ENCODE data around the gene PRODH2.
A peak's percentile ranks its signal among the peaks of the same experiment; 100 is the strongest.
"Not testable (repeated sequence)": the region's sequence is repeated elsewhere in the genome, so short reads cannot be mapped to it uniquely, and the experiment has no call there.

PRODH2 gene

GRCh38 chr19:35848919-35849505 is 36.4 kb upstream of the PRODH2 start:
- no peak overlapping the region for H3K4me3 ChIP-seq (ENCODE audit: low read length)
- H3K27me3 ChIP-seq (ENCODE audit: control insufficient read depth, insufficient read depth, low read length): peaks cover 42% of the 10 kb centered on the region
- peaks cover 23% of the 10 kb centered on the region for H3K4me1 ChIP-seq (ENCODE audit: control insufficient read depth, insufficient read depth, low read length)
- no peaks in the 10 kb centered on the region for H3K9me3 ChIP-seq (ENCODE audit: control insufficient read depth, low read length)
- no peak overlapping the region for H3K9ac ChIP-seq (ENCODE audit: low read length)
- no peaks in the 10 kb centered on the region for H3K36me3 ChIP-seq (ENCODE audit: control insufficient read depth, insufficient read depth, low read length)

DNA sequence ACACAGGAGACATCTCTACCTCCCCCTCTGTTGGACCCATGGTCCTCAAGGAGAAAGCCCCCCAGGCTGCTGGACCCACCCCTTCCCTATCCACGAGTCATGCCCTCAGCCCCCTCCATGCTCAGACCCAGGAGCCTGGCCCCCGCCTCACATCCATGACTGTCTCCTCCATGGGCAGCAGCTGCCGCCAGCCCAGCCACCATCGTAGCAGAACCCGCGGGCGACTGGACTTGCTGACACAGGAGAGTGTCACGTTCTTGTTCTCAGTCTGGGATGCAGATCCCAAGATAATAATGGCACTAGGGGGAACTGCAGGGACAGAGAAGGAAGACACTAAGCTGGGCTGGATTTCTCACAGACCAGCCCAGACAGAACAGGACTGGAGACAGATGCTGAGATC is 35.8 kb upstream of the PRODH2 start:
- Histone ChIP-seq H3K36me3 (ENCODE audit: control insufficient read depth, insufficient read depth, low read length) (no peaks in the 10 kb centered on the region), H3K4me3 (ENCODE audit: low read length) (no peak overlapping the region), H3K4me1 (ENCODE audit: control insufficient read depth, insufficient read depth, low read length) (peaks cover 26% of the 10 kb centered on the region), H3K27me3 (ENCODE audit: control insufficient read depth, insufficient read depth, low read length) (peaks cover 47% of the 10 kb centered on the region), H3K9ac (ENCODE audit: low read length) (no peak overlapping the region), H3K9me3 (ENCODE audit: control insufficient read depth, low read length) (no peaks in the 10 kb centered on the region)

DNA sequence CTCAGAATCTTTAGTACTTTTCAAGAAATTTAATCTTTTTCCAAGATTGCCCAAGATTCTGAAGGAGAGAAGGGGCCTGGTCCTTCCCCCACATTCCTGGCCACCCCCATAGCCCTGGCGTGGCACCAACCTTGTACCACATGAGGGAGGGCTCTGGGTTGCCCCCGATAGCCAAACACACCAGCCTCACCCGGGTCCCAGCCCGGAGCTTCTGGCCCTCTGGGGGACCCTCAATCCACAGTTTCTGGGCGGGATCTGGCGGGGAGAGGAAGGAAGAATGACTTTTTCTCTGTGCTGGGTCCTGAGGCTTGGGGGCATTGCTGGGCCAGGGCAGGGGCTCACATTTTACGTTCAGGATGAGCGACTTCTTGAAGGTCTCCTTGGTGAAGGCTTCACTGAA is 35.3 kb upstream of the PRODH2 start:
- Histone ChIP-seq H3K27me3 (ENCODE audit: control insufficient read depth, insufficient read depth, low read length) (peaks cover 45% of the 10 kb centered on the region), H3K9me3 (ENCODE audit: control insufficient read depth, low read length) (no peaks in the 10 kb centered on the region), H3K36me3 (ENCODE audit: control insufficient read depth, insufficient read depth, low read length) (no peaks in the 10 kb centered on the region), H3K9ac (ENCODE audit: low read length) (no peak overlapping the region), H3K4me3 (ENCODE audit: low read length) (no peak overlapping the region), H3K4me1 (ENCODE audit: control insufficient read depth, insufficient read depth, low read length) (peaks cover 26% of the 10 kb centered on the region)

GRCh38 chr19:35846038-35846668 is 33.5 kb upstream of the PRODH2 start:
- H3K9ac ChIP-seq (ENCODE audit: low read length): no peak overlapping the region
- no peak overlapping the region for H3K4me3 ChIP-seq (ENCODE audit: low read length)
- H3K9me3 ChIP-seq (ENCODE audit: control insufficient read depth, low read length): no peaks in the 10 kb centered on the region
- H3K27me3 ChIP-seq (ENCODE audit: control insufficient read depth, insufficient read depth, low read length): peaks cover 44% of the 10 kb centered on the region
- peaks cover 26% of the 10 kb centered on the region for H3K4me1 ChIP-seq (ENCODE audit: control insufficient read depth, insufficient read depth, low read length)
- no peaks in the 10 kb centered on the region for H3K36me3 ChIP-seq (ENCODE audit: control insufficient read depth, insufficient read depth, low read length)

DNA sequence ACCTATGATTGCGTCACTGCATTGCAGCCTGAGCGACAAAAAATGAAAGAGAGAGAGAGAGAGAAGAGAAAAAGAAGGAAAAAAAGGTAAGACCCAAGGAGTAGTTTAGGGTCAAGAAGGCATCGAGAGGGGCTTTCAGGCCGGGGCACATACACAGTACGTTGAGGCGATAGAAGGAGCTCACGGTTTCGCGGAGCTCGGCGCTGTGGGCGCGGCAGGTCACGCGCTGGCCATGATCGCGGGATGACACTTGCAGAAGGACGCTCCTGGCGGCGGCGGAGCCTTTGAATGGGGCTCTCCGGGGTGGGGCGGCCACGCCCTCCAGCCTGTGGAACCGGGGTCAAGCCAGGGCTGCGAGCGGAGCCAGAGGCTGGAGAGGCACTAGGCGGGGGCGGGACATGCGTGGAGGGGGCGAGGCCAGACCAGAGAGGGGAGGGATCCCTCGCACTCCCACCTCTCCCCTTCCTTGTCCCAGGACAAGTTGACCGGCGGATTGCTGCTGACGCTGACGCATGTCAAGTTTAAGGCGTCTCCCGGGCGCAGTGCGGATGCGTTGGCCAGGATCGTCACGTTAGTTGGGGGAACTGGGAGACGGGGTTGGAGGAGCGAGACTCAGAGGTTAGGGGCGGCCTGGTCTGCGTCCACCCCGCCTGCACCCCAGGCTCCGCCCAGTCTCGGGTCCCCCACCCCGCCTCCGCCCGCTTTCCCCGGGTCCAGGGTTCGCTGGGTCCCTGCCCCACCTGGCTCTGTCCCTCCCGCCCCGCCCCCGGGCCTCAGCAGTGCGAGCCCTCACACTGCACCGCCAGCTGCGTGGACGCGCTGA is 32.8 kb upstream of the PRODH2 start:
- no peaks in the 10 kb centered on the region for H3K9me3 ChIP-seq (ENCODE audit: control insufficient read depth, low read length)
- no peak overlapping the region for H3K9ac ChIP-seq (ENCODE audit: low read length)
- H3K4me3 ChIP-seq (ENCODE audit: low read length): no peak overlapping the region
- H3K27me3 ChIP-seq (ENCODE audit: control insufficient read depth, insufficient read depth, low read length): peaks cover 39% of the 10 kb centered on the region
- H3K4me1 ChIP-seq (ENCODE audit: control insufficient read depth, insufficient read depth, low read length): peaks cover 26% of the 10 kb centered on the region
- H3K36me3 ChIP-seq (ENCODE audit: control insufficient read depth, insufficient read depth, low read length): no peaks in the 10 kb centered on the region

DNA sequence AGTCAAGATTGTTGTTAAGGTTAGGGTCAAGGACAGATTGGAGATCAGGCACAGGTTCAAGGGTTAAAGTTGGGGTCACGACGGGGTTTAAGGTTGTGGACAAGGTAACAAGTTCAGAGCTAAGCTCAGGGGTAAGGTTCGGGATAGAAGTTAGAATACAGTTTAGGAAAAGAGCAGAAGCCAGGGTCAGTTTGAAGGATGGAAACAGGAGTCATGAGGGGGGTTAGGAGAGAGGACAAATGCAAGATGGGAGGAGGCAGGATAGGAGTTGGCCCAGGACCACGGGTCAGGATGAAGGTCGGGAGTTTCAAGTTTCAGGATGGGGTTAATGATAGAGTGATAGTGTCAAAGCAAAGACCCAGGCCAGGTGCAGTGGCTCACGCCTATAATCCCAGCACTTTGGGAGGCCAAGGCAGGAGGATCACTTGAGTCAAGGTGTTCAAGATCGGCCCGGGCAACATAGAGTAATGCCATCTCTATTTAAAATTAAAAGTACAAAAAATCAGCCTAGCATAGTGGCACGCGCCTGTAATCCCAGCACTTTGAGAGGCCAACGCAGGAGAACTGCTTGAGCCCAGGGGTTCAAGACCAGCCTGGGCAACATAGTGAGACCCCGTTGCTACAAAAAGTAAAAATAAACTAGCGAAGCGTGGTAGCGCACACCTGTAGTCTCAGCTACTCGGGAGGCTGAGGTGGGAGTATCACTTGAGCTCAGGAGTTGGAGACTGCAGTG is 32.0 kb upstream of the PRODH2 start:
- H3K36me3 ChIP-seq (ENCODE audit: control insufficient read depth, insufficient read depth, low read length): no peaks in the 10 kb centered on the region
- H3K9ac ChIP-seq (ENCODE audit: low read length): no peak overlapping the region
- peak overlapping the region; percentile 4 for H3K4me3 ChIP-seq (ENCODE audit: low read length)
- H3K27me3 ChIP-seq (ENCODE audit: control insufficient read depth, insufficient read depth, low read length): peaks cover 39% of the 10 kb centered on the region
- peaks cover 26% of the 10 kb centered on the region for H3K4me1 ChIP-seq (ENCODE audit: control insufficient read depth, insufficient read depth, low read length)
- no peaks in the 10 kb centered on the region for H3K9me3 ChIP-seq (ENCODE audit: control insufficient read depth, low read length)

DNA sequence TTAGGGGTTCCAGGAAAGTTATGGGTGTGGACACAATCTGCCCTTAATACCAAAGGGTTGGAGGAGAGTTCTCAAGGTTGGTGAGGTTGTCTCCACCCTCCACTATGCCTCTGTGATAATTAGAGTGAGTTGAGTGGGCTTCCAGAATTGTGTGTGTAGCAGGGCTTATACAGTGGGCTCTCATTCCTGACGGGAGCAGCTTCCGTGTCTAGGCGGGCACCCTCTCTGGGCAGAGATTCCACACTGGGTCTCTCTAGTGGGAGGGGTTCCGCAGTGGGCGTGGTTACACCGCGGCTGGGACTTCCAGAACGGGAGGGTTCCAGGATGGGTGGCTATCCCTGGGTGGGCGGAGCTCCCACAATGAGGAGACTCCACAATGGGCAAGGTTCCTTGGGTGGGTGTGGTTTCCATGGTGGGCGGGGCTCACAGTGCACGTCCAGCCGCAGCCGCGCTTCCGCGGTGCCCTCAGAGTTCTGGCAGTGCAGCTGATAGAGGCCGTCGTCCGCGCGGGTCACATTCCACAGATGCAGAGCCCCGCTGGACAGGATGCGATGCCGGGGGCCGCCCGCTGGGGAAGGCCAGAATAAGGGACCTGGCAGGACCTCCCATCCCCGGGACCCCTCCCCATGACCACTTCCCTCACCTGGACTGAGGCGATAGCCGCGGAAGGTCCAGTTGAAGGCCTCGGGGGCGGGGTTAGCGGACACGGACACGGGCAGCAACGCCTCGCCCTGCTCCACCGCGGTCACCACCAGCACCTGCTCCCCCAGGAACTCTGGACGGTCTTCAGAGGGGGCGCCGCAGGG is 31.2 kb upstream of the PRODH2 start:
- Histone ChIP-seq H3K9ac (ENCODE audit: low read length) (no peak overlapping the region), H3K9me3 (ENCODE audit: control insufficient read depth, low read length) (no peaks in the 10 kb centered on the region), H3K27me3 (ENCODE audit: control insufficient read depth, insufficient read depth, low read length) (peaks cover 38% of the 10 kb centered on the region), H3K4me1 (ENCODE audit: control insufficient read depth, insufficient read depth, low read length) (peaks cover 26% of the 10 kb centered on the region), H3K36me3 (ENCODE audit: control insufficient read depth, insufficient read depth, low read length) (no peaks in the 10 kb centered on the region), H3K4me3 (ENCODE audit: low read length) (peak overlapping the region; percentile 4)

- peaks cover 27% of the 10 kb centered on the region for H3K27me3 ChIP-seq (ENCODE audit: control insufficient read depth, insufficient read depth, low read length)
- no peak overlapping the region for H3K9ac ChIP-seq (ENCODE audit: low read length)
- H3K36me3 ChIP-seq (ENCODE audit: control insufficient read depth, insufficient read depth, low read length): no peaks in the 10 kb centered on the region
- H3K9me3 ChIP-seq (ENCODE audit: control insufficient read depth, low read length): no peaks in the 10 kb centered on the region
- peaks cover 26% of the 10 kb centered on the region for H3K4me1 ChIP-seq (ENCODE audit: control insufficient read depth, insufficient read depth, low read length)
- no peak overlapping the region for H3K4me3 ChIP-seq (ENCODE audit: low read length)
These were observed 30.1 kb upstream of the PRODH2 start for GRCh38 chr19:35842666-35843272.

DNA sequence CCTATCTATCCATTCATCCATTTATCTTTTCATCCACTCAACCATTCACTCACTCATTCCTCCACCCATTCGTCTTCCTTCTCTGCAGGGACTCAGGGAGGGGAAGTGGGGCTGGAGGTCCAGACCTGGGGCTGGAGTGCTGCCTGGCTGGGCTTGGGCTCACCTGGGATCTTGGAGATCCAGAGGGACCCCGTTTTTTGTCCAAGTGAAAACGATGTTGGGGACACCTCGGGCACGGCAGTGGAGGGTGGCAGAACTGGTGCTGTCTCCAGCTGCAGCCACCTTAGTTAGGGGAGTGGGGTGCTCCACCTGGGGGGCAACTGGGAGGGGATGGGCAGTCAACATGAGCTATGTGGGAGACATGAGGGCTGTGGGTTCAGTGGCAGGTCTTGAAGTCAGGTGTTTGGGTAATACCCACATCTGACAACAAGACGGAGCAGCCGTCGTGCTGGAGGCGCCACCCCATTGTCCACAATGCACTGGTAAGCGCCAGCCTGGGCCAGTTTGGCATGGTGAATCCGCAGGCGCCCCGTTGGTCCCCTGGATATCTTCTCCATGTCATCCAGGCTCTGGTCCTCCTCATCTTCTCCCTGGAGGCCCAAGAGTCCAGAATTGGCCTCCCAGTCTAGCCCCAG is 29.4 kb upstream of the PRODH2 start:
- Histone ChIP-seq H3K4me1 (ENCODE audit: control insufficient read depth, insufficient read depth, low read length) (peaks cover 26% of the 10 kb centered on the region), H3K36me3 (ENCODE audit: control insufficient read depth, insufficient read depth, low read length) (no peaks in the 10 kb centered on the region), H3K9me3 (ENCODE audit: control insufficient read depth, low read length) (no peaks in the 10 kb centered on the region), H3K27me3 (ENCODE audit: control insufficient read depth, insufficient read depth, low read length) (peaks cover 26% of the 10 kb centered on the region), H3K4me3 (ENCODE audit: low read length) (no peak overlapping the region), H3K9ac (ENCODE audit: low read length) (no peak overlapping the region)

GRCh38 chr19:35836096-35836495 is 23.5 kb upstream of the PRODH2 start:
- not testable (repeated sequence) for H3K4me1 ChIP-seq (ENCODE audit: control insufficient read depth, insufficient read depth, low read length); H3K27me3 ChIP-seq (ENCODE audit: control insufficient read depth, insufficient read depth, low read length); H3K36me3 ChIP-seq (ENCODE audit: control insufficient read depth, insufficient read depth, low read length); H3K9me3 ChIP-seq (ENCODE audit: control insufficient read depth, low read length); H3K4me3 ChIP-seq (ENCODE audit: low read length); H3K9ac ChIP-seq (ENCODE audit: low read length)

DNA sequence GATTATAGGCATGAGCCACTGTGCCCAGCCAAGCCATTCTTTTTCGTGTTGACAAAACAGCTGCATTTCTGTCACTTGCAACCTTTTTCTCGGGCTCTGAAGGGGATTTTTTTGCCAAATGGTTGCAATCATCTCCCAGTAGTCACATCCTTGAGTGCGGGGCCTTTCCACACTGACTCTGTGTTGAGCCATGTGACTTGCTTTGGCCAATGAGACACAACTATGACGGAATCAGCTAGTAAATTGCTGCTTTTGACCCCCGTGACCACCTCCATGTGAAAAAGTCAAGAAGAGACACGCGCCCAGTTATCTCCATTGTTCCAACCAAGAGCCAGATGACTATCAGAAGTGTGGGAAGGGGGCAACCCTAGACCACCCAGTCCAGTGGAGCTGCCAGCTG is 21.3 kb upstream of the PRODH2 start:
- H3K27me3 ChIP-seq (ENCODE audit: control insufficient read depth, insufficient read depth, low read length): no peaks in the 10 kb centered on the region
- no peaks in the 10 kb centered on the region for H3K36me3 ChIP-seq (ENCODE audit: control insufficient read depth, insufficient read depth, low read length)
- no peaks in the 10 kb centered on the region for H3K4me1 ChIP-seq (ENCODE audit: control insufficient read depth, insufficient read depth, low read length)
- H3K4me3 ChIP-seq (ENCODE audit: low read length): no peak overlapping the region
- H3K9me3 ChIP-seq (ENCODE audit: control insufficient read depth, low read length): no peaks in the 10 kb centered on the region
- no peak overlapping the region for H3K9ac ChIP-seq (ENCODE audit: low read length)
